Measurements from ENCODE around the gene TLDC2. TPM values are rescaled to one million over a fixed set of nuclear protein-coding genes. Genes with fewer than 3 reads are reported as not detected.

Gene TLDC2
- total and polyA plus RNA-seq, 2 of the 8 experiments (the other 6 are each of a cell fraction or from before 2014, with no cell fraction given) = 0.29 to 0.34 TPM

GRCh38 chr20:36924167-36925045 is 48.5 kb downstream of the TLDC2 start:
- H2AFZ ChIP-seq (ENCODE audit: low read length) = no peak overlapping the region
- no peaks in the 10 kb centered on the region for H3K27me3 ChIP-seq (replicated peaks in 1 of 4; ENCODE audit: control insufficient read depth in 3 of 4, extremely low read depth in 1 of 4, insufficient read depth in 3 of 4, low read length in 3 of 4)
- no peaks in the 10 kb centered on the region for H3K9me3 ChIP-seq (ENCODE audit: insufficient read depth in 2 of 2, low read depth in 1 of 2, low read length in 1 of 2)
- H3K4me1 ChIP-seq (replicated peaks in 1 of 4; ENCODE audit: control insufficient read depth in 3 of 4, insufficient read depth in 4 of 4, low read length in 3 of 4) = no peaks in the 10 kb centered on the region
- no peaks in the 10 kb centered on the region for H3K79me1 ChIP-seq (ENCODE audit: low read depth, low read length)
- FAIRE-seq = no peak
- H3K79me2 ChIP-seq (ENCODE audit: control insufficient read depth in 1 of 2, insufficient read depth in 2 of 2, low read length in 2 of 2) = no peaks in the 10 kb centered on the region
- no peak overlapping the region for H2BK15ac ChIP-seq (ENCODE audit: low read length)
- no peak overlapping the region for H3K9ac ChIP-seq (replicated peaks in 1 of 4; ENCODE audit: extremely low read depth in 1 of 4, low read depth in 3 of 4, low read length in 3 of 4)
- H4K8ac ChIP-seq (ENCODE audit: extremely low read depth, insufficient read depth, low read length) = no peak overlapping the region
- no peak overlapping the region for H3K18ac ChIP-seq (ENCODE audit: extremely low read depth, low read length)
- no peak overlapping the region for H2BK120ac ChIP-seq (replicated peaks; ENCODE audit: low read depth, low read length)
- H3K4me3 ChIP-seq (ENCODE audit: extremely low read depth in 1 of 4, insufficient read depth in 2 of 4, low read depth in 3 of 4, low read length in 4 of 4) = no peak overlapping the region
- no peak for TF ChIP-seq SIX5 (IDR thresholded peaks at IDR 0.05; ENCODE audit: low read depth, low read length)
- H2AK5ac ChIP-seq (ENCODE audit: low read depth, low read length) = no peak overlapping the region
- peaks cover 0 to 34% (median 2%) of the 10 kb centered on the region in 4 experiments; a peak in 5 of 8 replicates for H3K36me3 ChIP-seq (ENCODE audit: control insufficient read depth in 2 of 4, insufficient read depth in 4 of 4, low read length in 3 of 4)
- H3K23ac ChIP-seq (ENCODE audit: insufficient read length) = no peak overlapping the region
- no peak overlapping the region for H3K56ac ChIP-seq (replicated peaks; ENCODE audit: insufficient read length, low read depth, low read length)
- no peak overlapping the region for H2BK5ac ChIP-seq (ENCODE audit: low read depth, low read length)
- H2BK20ac ChIP-seq (ENCODE audit: low read length) = no peak overlapping the region
- POLR2A ChIA-PET (ENCODE audit: partially characterized antibody) = interaction anchor here (0.7 to 1.4 kb wide), 4 partner anchors 18 to 104 kb away, joined by 3 read pairs; no protein-coding TSS in a partner anchor
- H3K4ac ChIP-seq (replicated peaks; ENCODE audit: insufficient read length, low read depth, low read length) = no peak overlapping the region
- 91% methylated on average over 9 of the region's 9 CpGs; no CpG with 5 or more reads in 1 of the 2 experiments for WGBS, 2 experiments (ENCODE audit: extremely low coverage in 1 of 2, insufficient coverage in 1 of 2, insufficient read length in 1 of 2, insufficient replicate concordance in 2 of 2, low coverage in 1 of 2, low lambda C conversion rate in 2 of 2, missing lambda C conversion rate in 1 of 2)
- no peak overlapping the region; the same call in 1 of the 2 replicates for H3K27ac ChIP-seq (ENCODE audit: low read depth, low read length)
- H3K14ac ChIP-seq (ENCODE audit: insufficient read length) = no peak overlapping the region
- H3K23me2 ChIP-seq (ENCODE audit: low read depth, low read length) = no peaks in the 10 kb centered on the region
- H4K91ac ChIP-seq (replicated peaks; ENCODE audit: insufficient read length, low read length) = no peak overlapping the region
- no peak overlapping the region for H4K5ac ChIP-seq (ENCODE audit: insufficient read length, low read depth, low read length)
- H3K4me2 ChIP-seq (ENCODE audit: insufficient read depth in 1 of 2, low read depth in 2 of 2, low read length in 2 of 2) = no peak overlapping the region
- DNase-seq (ENCODE audit: low read depth in 1 of 2, low spot score in 2 of 2) = no peak
- CTCF ChIA-PET (ENCODE audit: partially characterized antibody) = interaction anchor here (0.9 to 1.7 kb wide), 4 partner anchors 9 to 111 kb away, joined by 3 to 4 read pairs (median 3); no protein-coding TSS in a partner anchor
- H4K20me1 ChIP-seq (replicated peaks in 1 of 2; ENCODE audit: control insufficient read depth in 1 of 2, insufficient read depth in 2 of 2, low read length in 2 of 2) = no peaks in the 10 kb centered on the region
- no peak overlapping the region for H2BK12ac ChIP-seq (ENCODE audit: low read depth, low read length)

Measured in H1 (cell line).